Measurements from ENCODE around the gene EXOC6B.

EXOC6B gene

DNA sequence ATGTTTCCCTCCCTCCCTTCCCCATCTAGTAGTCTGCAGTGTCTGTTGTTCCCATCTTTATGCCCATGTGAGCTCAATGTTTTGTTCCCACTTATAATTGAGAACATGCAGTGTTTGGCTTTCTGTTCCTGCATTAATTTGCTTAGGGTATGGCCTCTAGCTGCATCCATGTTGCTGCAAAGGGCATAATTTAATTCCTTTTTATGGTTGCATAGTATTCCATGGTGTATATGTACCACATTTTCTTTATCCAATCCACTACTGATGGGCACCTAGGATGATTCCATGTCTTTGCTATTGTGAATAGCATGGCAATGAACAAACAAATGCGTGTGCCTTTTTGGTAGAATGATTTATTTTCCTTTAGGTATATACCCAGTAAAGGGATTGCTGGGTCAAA lies 617.6 kb downstream of the EXOC6B start:
- CTCF ChIA-PET = interaction anchor here (0.6 kb wide), 1 partner anchor 315 kb away, joined by 5 read pairs; no protein-coding TSS in a partner anchor
- POLR2A ChIA-PET (ENCODE audit: low non-redundant PET) = no interaction called here
- DNase-seq (ENCODE audit: low spot score) = no peak
- TF ChIP-seq, protein P1, sequence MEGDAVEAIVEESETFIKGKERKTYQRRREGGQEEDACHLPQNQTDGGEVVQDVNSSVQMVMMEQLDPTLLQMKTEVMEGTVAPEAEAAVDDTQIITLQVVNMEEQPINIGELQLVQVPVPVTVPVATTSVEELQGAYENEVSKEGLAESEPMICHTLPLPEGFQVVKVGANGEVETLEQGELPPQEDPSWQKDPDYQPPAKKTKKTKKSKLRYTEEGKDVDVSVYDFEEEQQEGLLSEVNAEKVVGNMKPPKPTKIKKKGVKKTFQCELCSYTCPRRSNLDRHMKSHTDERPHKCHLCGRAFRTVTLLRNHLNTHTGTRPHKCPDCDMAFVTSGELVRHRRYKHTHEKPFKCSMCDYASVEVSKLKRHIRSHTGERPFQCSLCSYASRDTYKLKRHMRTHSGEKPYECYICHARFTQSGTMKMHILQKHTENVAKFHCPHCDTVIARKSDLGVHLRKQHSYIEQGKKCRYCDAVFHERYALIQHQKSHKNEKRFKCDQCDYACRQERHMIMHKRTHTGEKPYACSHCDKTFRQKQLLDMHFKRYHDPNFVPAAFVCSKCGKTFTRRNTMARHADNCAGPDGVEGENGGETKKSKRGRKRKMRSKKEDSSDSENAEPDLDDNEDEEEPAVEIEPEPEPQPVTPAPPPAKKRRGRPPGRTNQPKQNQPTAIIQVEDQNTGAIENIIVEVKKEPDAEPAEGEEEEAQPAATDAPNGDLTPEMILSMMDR (conservative IDR thresholded peaks at IDR 0.05; ENCODE audit: low read depth) = no peak
- H3K27ac ChIP-seq = no peak overlapping the region

DNA sequence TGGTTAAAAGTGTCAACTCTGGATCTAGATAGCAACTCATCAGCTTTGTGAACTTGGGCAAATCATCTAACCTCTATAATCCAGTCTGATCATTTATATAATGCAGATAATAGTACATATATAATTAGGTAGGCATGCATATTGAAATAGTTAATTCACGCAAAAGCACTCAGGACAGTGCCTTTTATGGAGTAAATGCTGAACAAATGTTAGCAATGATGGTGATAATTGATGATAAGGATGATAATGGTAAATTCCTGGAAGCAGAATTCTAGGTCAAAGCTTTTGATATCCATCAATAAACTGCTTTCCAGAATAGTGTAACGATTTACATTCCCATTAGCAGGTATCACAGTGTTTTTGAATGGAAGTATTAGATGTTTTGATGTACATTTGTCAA lies 618.5 kb downstream of the EXOC6B start:
- TF ChIP-seq, protein P1 (conservative IDR thresholded peaks at IDR 0.05; ENCODE audit: low read depth) = no peak

DNA sequence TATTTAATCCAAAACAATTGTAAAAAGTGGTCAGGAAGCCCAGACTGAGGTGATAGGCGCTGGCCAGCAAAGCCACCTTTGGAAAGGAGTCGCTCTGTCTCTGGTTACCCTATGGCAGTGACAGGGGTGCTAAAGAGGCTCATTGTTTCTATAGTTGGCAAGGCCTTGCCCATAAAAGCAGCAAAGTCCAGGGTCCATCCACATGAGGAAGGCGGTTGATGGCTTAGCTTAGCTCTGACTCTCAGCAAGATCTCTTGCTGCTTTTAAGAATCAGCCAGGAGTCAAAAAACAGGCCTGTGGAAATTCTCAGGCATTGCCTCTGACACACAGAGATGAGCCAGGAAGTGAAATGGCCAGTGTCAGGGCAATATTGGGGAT lies 620.3 kb downstream of the EXOC6B start:
- CTCF ChIA-PET = interaction anchor here (0.7 kb wide), 1 partner anchor 26 kb away, joined by 3 read pairs; no protein-coding TSS in a partner anchor

More for the DNA sequence above, 618.5 kb downstream of the EXOC6B start:
- ChIA-PET POLR2A (ENCODE audit: low non-redundant PET) (no interaction called here), CTCF (no interaction called here)
- no peak overlapping the region for H3K27ac ChIP-seq
- no peak for DNase-seq (ENCODE audit: low spot score)

DNA sequence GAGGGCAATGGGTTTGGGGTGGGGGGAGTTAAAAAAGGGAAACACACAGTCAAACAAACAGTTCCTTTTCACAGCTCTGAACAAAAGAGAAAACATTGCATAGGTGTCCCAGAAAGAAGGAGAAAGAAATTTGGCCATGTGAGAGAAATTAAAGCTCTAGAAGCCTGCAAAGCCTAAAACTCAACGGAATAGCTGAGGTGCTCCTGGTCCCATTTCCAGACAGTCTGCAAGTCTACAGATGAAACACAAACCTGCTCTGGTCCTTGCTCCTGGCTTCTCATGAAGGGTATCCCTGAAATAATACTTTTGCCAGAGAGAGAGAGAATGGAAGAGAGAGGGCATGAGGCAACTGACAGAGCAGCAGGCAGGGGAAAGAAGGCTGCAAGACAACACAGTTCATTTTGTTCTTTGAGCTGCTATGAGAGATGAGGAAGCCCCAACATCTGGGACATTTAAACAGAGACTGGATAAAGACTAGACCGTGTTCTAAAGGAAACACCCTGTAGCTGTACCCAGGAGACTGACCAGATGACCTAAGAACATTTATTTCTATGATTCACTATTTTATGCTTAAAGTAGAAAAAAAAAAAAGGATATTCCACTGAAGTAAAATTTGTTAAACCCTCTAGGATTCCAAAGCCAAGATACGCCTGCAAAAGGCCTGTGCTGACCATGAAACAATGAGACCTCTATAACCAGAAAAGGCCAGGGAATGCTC lies 620.9 kb downstream of the EXOC6B start:
- TF ChIP-seq, protein P1 (conservative IDR thresholded peaks at IDR 0.05; ENCODE audit: low read depth) = no peak
- H3K27ac ChIP-seq = no peak overlapping the region
- CTCF ChIA-PET = interaction anchor here (0.7 kb wide), 2 partner anchors 13 to 26 kb away, joined by 3 read pairs; no protein-coding TSS in a partner anchor
- no peak for DNase-seq (ENCODE audit: low spot score)
- POLR2A ChIA-PET (ENCODE audit: low non-redundant PET) = no interaction called here

More for the DNA sequence above, 620.3 kb downstream of the EXOC6B start:
- POLR2A ChIA-PET (ENCODE audit: low non-redundant PET) = no interaction called here
- no peak for DNase-seq (ENCODE audit: low spot score)
- H3K27ac ChIP-seq = no peak overlapping the region
- TF ChIP-seq, protein P1 (conservative IDR thresholded peaks at IDR 0.05; ENCODE audit: low read depth) = no peak

DNA sequence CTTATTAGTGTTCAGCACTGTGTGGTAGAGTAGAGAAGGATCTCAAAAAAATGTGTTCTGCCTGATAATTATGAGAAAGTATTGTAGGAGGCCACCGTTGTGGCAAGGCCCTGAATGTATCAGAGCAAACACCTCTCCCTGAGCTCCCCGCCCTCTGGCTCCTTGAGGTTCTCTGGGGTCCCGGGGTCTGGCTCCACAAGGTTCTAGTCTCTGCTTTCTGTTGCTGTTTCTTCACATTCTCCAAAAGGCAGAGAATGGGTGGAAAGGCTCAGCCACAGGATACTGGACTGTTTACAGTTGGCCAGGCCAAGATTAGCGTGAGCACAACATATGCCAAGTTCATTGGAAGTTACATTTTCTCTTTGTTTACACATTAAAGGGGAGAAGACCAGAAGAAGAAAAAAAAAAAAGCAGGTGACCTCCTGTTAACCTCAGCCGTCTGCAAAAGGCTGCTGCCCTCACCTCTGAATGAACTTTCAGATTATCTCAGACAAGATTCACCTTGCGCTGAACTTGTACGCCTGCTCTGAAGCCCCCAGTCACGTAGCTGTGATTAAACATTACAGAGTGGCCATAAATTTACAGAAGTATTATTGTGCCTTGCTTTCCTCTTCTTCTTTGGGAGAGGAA lies 621.6 kb downstream of the EXOC6B start:
- DNase-seq (ENCODE audit: low spot score) = no peak
- ChIA-PET POLR2A (ENCODE audit: low non-redundant PET) (no interaction called here), CTCF (interaction anchor here (0.7 kb wide), 1 partner anchor 12 kb away, joined by 3 read pairs; no protein-coding TSS in a partner anchor)
- H3K27ac ChIP-seq = no peak overlapping the region
- TF ChIP-seq, protein P1 (conservative IDR thresholded peaks at IDR 0.05; ENCODE audit: low read depth) = no peak

DNA sequence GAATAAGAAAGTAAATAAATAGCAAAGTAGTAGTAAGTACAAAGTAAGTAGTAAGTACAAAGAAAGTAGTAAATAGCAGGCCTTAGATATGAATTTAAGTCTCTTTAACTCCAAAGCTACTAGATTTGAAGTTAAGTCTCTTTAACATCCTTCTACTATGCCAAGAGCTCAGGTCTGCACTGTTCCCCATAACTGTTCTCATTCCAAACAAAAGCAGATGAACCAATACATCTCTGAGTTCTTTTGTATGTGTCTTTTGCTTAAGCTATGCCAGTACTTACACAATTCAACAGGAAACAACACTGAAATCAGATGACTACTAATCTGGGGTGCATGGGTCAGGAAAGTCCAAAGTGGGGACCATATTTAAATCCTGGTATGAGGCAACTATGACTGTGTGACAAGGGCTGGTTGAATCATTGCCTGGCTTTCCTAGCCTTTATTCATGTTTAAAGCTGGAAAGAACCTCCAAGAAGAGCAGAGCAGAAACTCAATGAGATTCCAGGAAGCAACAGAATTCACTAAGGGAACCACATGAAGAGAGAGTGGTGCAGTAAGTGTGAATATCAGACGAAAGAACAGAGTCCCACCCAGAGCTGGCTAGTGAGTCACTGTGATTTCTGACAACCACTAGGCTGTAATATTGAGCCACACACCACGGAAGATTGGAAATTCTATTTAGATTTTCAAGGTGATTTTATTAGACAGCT lies 627.1 kb downstream of the EXOC6B start:
- H3K27ac ChIP-seq = no peak overlapping the region
- DNase-seq (ENCODE audit: low spot score) = peak; percentile 19
- POLR2A ChIA-PET (ENCODE audit: low non-redundant PET) = no interaction called here
- TF ChIP-seq, protein P1 (conservative IDR thresholded peaks at IDR 0.05; ENCODE audit: low read depth) = no peak
- CTCF ChIA-PET = interaction anchor here (0.6 kb wide), 1 partner anchor 205 kb away, joined by 3 read pairs; no protein-coding TSS in a partner anchor
